Lower leg skin (tissue), 3 donors: ENCODE data around the gene AMN.

Experiments used
- POLR2A ChIP-seq, 2 donors: fragments of 450-650 bp; IDR thresholded peaks; one replicate each; pipeline ENCODE4 v1.6.1; 2016 to 2017; ENCODE audit warnings: antibody characterized with exemption in 2 of 2, mild to moderate bottlenecking in 1 of 2, moderate library complexity in 1 of 2
- TF ChIP-seq, protein P1 (sequence below), 3 donors: fragments of 450-650 bp; IDR thresholded peaks; one replicate each; pipeline ENCODE4 v1.5.1; 2016; ENCODE audit warnings: antibody characterized with exemption in 3 of 3, mild to moderate bottlenecking in 3 of 3, moderate library complexity in 2 of 3

- no peak for TF ChIP-seq POLR2A (IDR thresholded peaks at IDR 0.05)
- TF ChIP-seq, protein P1, sequence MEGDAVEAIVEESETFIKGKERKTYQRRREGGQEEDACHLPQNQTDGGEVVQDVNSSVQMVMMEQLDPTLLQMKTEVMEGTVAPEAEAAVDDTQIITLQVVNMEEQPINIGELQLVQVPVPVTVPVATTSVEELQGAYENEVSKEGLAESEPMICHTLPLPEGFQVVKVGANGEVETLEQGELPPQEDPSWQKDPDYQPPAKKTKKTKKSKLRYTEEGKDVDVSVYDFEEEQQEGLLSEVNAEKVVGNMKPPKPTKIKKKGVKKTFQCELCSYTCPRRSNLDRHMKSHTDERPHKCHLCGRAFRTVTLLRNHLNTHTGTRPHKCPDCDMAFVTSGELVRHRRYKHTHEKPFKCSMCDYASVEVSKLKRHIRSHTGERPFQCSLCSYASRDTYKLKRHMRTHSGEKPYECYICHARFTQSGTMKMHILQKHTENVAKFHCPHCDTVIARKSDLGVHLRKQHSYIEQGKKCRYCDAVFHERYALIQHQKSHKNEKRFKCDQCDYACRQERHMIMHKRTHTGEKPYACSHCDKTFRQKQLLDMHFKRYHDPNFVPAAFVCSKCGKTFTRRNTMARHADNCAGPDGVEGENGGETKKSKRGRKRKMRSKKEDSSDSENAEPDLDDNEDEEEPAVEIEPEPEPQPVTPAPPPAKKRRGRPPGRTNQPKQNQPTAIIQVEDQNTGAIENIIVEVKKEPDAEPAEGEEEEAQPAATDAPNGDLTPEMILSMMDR (IDR thresholded peaks at IDR 0.05): no peak
Observed at GRCh38 chr14:102932484-102933248, 10.2 kb downstream of the AMN start.
